Heart right ventricle (tissue), 16 donors: Measurements from ENCODE around the gene PDS5B. TPM values are rescaled to one million over a fixed set of nuclear protein-coding genes. Genes with fewer than 3 reads are reported as not detected.

Experiments
- ATAC-seq, 8 donors: fragments of 200-7000 bp; cut with Tn5 transposase; one replicate each; pipeline ENCODE4 v1.9.1; 2020; ENCODE audit warnings: mild to moderate bottlenecking in 8 of 8, moderate library complexity in 8 of 8, moderate number of reproducible peaks in 1 of 8
- DNase-seq, 2 donors: peaks; one replicate each; pipeline ENCODE4 v3.0.0-alpha.2; 2020
- H3K27ac ChIP-seq, 10 donors: fragments of 200-600 bp; sonication (generic) in 2 of 10; one replicate each; pipeline versions ENCODE4 v1.5.0 to v1.8.0; 2020 to 2022; ENCODE audit warnings: mild to moderate bottlenecking in 3 of 10
- H3K27me3 ChIP-seq, 7 donors: fragments of 200-600 bp; one replicate each; pipeline ENCODE4 v1.8.0; 2021 to 2022; ENCODE audit warnings: mild to moderate bottlenecking in 2 of 7
- H3K36me3 ChIP-seq, 9 donors: fragments of 200-600 bp; sonication (generic) in 1 of 9; one replicate each; pipeline versions ENCODE4 v1.5.0 to v1.8.0; 2020 to 2022; ENCODE audit warnings: mild to moderate bottlenecking in 2 of 9
- H3K4me1 ChIP-seq, 9 donors: fragments of 200-600 bp; sonication (generic) in 1 of 9; one replicate each; pipeline versions ENCODE4 v1.5.0 to v1.8.0; 2020 to 2022; ENCODE audit warnings: mild to moderate bottlenecking in 4 of 9
- H3K4me3 ChIP-seq, 10 donors: fragments of 200-600 bp; sonication (generic) in 2 of 10; one replicate each; pipeline versions ENCODE4 v1.5.0 to v1.8.0; 2020 to 2022; ENCODE audit warnings: mild to moderate bottlenecking in 7 of 10, moderate library complexity in 2 of 10
- H3K9me3 ChIP-seq, 11 donors: fragments of 200-600 bp in 10 of 11; sonication (generic) in 2 of 11; one replicate each; pipeline versions ENCODE4 v1.5.0 to v1.8.0; 2013 to 2022; ENCODE audit warnings: mild to moderate bottlenecking in 2 of 11, control low read depth in 1 of 11, moderate library complexity in 1 of 11
- WGBS, 2 donors: extraction: QIAGEN DNeasy Blood & Tissue Kit; methylation state at CpG; one replicate each; pipeline ENCODE4 v1.1.7; 2013; ENCODE audit warnings: inconsistent platforms in 1 of 2; 5-methylcytosine and 5-hydroxymethylcytosine counted together
- intact Hi-C, 10 donors: fragments of 100-400 bp; cut with DNase I; formaldehyde crosslinking; loops; one replicate each; pipeline versions ENCODE4 v1.11.1 to v1.14.2; 2022
- polyA plus RNA-seq, 2 donors: library from polyadenylated mRNA; stranded (reverse); fragments of 200-250 nt; gene quantifications; one replicate each; pipeline ENCODE4 v1.2.3, GENCODE V29; 2013
- total RNA-seq, 10 donors: library from RNA; stranded (reverse); fragmentation: NEBNext Ultra II Directional in 3 of 10; extraction: Animal tissue kit (Norgen Biotek cat#: 25700) in 3 of 10; gene quantifications; one replicate each; pipeline versions ENCODE4 v1.2.1 to v1.2.4, GENCODE V29; 2021 to 2023
- TF ChIP-seq, protein P1 (sequence below), 9 donors: fragments of 200-600 bp; sonication (generic) in 2 of 9; IDR thresholded peaks; one replicate each; pipeline versions ENCODE4 v1.5.0 to v1.8.0; 2021 to 2022; ENCODE audit warnings: antibody characterized with exemption in 9 of 9, mild to moderate bottlenecking in 5 of 9, moderate library complexity in 1 of 9
- donor health status: Arrhythmogenic right ventricular cardiomyopathy.
- donor health status: ischemic (EF 13 %, LVEDD 7.1; RV severe dilation, severe dysfunction).
- donor health status: healthy with polysubstance abuse.
- donor health status: DM: no; HTN: yes; CAD: no.
- donor health status: DM: no; HTN: no; CAD: no.
- donor health status: ischemic (EF 25% LVEDD 6.9; RV normal size, moderate dysfunction).
- donor health status: ischemic (EF 25% LVEDD 5.7; RV mildly dilated, moderate dysfunction).
- donor health status: healthy.
- donor health status: DM: yes; HTN: yes; CAD: no.
- donor health status: Ischemic cardiomyopathy.
- donor health status: ischemic (EF 35%, LVEDD 5.7; RV mildly dilated, moderate dysfunction).
- donor health status: nonischemic (EF 11% LVEDD 7.7; RV severe dilation, severe dysfunction).
- donor health status: DM: yes; HTN: yes; CAD: no.
- donor health status: PGD.
- donor health status: ischemic (EF 29% LVEDD 5.4; RV normal size, mild dysfunction).
- donor health status: nonischemic (EF 23%, LVEDD 6.1; RV moderate dilation, normal function).

Gene PDS5B
- total and polyA plus RNA-seq, 12 donors: 5.6 to 29.6 (median 19.9) TPM

DNA sequence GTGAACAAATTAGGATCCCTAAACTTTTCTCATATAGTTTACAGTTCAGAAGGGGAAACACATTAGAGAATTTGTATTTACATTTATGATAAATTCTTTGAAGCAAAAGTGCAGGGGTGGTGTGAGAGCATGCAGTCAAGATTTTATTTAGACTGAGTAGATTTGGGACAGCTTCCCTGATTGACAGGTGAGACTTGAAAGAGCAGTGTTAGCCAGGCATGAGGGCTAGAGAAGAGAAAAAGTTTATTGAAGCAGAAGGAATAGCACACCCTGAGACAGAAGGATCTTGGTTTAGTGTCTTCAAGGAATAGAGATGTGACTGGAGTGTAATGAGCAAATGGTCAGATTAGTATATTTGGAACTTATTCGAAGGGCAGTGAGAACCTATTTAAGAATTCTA lies 50.5 kb downstream of the PDS5B start:
- WGBS, 2 donors: 81 to 87% methylated on average over 1 of the region's 1 CpG

DNA sequence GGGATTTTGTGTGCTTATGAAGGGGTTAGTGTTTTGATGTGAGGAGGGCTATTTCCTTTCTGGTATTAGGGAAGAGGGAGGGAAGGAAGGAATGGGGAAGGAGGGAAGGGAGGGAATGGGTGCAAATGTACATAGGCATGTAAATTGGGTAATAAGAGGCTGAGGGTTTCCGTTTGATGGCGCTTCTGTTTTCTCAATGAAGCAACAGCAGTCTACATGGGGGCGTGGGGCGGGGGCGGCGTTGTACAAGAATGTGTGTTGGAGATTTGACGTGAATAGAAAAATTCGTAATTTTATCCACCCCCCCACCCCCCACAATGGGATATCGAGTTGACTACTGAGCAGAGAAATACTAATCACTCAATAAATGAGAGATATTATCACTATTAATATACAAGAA lies 52.5 kb downstream of the PDS5B start:
- intact Hi-C loops: loop anchor here (1.0 to 5.0 kb wide), 5 partner anchors 44 to 52 kb away; partner anchors contain the start of gene PDS5B (in 6 of the 10)
- Histone ChIP-seq H3K9me3 (no peaks in the 10 kb centered on the region), H3K4me3 (no peak overlapping the region), H3K27ac (no peak overlapping the region), H3K36me3 (no peaks in the 10 kb centered on the region), H3K27me3 (no peaks in the 10 kb centered on the region), H3K4me1 (peaks cover 0 to 43% (median 13%) of the 10 kb centered on the region in 9 donors)
- no peak for DNase-seq
- ATAC-seq: no peak
- WGBS, 2 donors: 80 to 84% methylated on average over 9 of the region's 9 CpGs
- TF ChIP-seq, protein P1, sequence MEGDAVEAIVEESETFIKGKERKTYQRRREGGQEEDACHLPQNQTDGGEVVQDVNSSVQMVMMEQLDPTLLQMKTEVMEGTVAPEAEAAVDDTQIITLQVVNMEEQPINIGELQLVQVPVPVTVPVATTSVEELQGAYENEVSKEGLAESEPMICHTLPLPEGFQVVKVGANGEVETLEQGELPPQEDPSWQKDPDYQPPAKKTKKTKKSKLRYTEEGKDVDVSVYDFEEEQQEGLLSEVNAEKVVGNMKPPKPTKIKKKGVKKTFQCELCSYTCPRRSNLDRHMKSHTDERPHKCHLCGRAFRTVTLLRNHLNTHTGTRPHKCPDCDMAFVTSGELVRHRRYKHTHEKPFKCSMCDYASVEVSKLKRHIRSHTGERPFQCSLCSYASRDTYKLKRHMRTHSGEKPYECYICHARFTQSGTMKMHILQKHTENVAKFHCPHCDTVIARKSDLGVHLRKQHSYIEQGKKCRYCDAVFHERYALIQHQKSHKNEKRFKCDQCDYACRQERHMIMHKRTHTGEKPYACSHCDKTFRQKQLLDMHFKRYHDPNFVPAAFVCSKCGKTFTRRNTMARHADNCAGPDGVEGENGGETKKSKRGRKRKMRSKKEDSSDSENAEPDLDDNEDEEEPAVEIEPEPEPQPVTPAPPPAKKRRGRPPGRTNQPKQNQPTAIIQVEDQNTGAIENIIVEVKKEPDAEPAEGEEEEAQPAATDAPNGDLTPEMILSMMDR (IDR thresholded peaks at IDR 0.05): no peak

More for the DNA sequence above, 50.5 kb downstream of the PDS5B start:
- H3K36me3 ChIP-seq: no peaks in the 10 kb centered on the region
- intact Hi-C loops: loop anchor here in 2 of 10 donors (5.0 kb wide), 1 partner anchor 49 kb away; the partner anchor contains the start of gene PDS5B (in 2 of the 2)
- DNase-seq: no peak
- no peak overlapping the region for H3K4me3 ChIP-seq
- no peaks in the 10 kb centered on the region for H3K27me3 ChIP-seq
- H3K27ac ChIP-seq: no peak overlapping the region
- TF ChIP-seq, protein P1 (IDR thresholded peaks at IDR 0.05): no peak
- ATAC-seq: no peak
- peaks cover 0 to 32% (median 9%) of the 10 kb centered on the region in 9 donors for H3K4me1 ChIP-seq
- no peaks in the 10 kb centered on the region for H3K9me3 ChIP-seq

DNA sequence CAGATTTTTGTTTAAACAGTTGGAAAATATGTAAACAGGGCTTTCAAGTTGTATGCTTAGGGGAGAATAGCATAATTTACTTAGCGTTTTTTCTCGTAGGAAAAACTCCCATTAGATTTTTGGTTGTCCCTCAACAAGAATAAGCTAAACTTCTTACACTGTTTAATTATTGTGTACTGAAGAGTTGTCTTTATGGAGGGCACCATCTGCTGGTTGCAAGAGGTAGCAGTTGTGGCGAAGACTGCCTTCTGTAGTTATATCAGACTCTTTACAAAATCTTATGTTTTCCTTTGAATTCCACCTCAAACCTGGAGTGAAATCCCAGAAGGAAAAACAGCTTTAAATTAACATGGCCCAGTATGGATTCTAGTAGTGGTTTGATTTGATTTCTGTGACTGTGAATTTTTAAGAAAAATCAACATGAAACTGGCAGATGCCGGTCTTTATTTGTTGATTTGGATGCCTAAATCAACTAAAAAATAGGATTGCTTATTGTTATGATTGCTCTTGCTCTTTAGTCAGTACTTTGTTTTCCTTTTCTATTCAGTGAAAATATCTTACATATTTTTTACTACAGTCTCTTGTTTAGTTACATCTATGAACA lies 53.4 kb downstream of the PDS5B start:
- H3K4me1 ChIP-seq: peaks cover 0 to 35% (median 8%) of the 10 kb centered on the region in 9 donors
- H3K27me3 ChIP-seq: no peaks in the 10 kb centered on the region
- no peak overlapping the region for H3K4me3 ChIP-seq
- ATAC-seq (peak; percentile 69 to 92 (median 86)), DNase-seq (peak in 1 of 2 donors; percentile 65)
- no peaks in the 10 kb centered on the region for H3K36me3 ChIP-seq
- TF ChIP-seq, protein P1 (IDR thresholded peaks at IDR 0.05): peak; percentile 60 to 95 (median 84)
- WGBS, 2 donors: 29 to 31% methylated on average over 4 of the region's 4 CpGs
- H3K27ac ChIP-seq: no peak overlapping the region
- H3K9me3 ChIP-seq: no peaks in the 10 kb centered on the region
- intact Hi-C loops: loop anchor here (1.0 to 5.0 kb wide), 5 partner anchors 45 to 53 kb away; partner anchors contain the start of gene PDS5B (in 6 of the 10)

DNA sequence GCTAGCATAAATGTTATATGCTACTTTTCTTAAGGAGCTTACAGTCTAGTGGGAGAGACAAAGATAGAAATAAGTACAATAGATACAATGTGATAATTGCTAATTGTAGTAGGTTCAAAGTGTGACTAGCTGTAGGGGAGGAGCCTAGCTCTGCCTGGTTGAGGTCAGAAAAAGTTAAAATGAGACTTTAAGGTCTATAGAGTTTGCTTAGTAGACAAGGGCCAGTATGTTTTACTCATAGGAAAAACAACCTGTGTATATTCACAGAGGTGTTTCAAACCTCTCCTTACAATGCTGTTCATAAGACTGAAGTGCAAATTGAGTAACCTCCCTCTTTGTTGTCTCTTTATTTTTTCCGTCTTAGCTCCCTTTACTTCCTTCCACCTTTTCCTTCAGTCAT lies 56.1 kb downstream of the PDS5B start:
- no peaks in the 10 kb centered on the region for H3K27me3 ChIP-seq
- no peak overlapping the region for H3K4me3 ChIP-seq
- no peak overlapping the region for H3K27ac ChIP-seq
- H3K36me3 ChIP-seq: no peaks in the 10 kb centered on the region
- no peak for DNase-seq
- 58 to 59% methylated on average over 1 of the region's 1 CpG for WGBS, 2 donors
- TF ChIP-seq, protein P1 (IDR thresholded peaks at IDR 0.05): no peak
- no peak for ATAC-seq
- no peaks in the 10 kb centered on the region for H3K9me3 ChIP-seq
- intact Hi-C loops: no loop called here
- H3K4me1 ChIP-seq: peaks cover 0 to 36% (median 8%) of the 10 kb centered on the region in 9 donors
